Ishikawa (cell line): ENCODE measurements around the gene PCDH9.

Experiments used
- CEBPB ChIP-seq: IDR thresholded peaks from 2 replicates; pipeline ENCODE4 v1.6.1; 2012
- CREB1 ChIP-seq: IDR thresholded peaks from 2 replicates; pipeline ENCODE4 v1.6.1; 2012; ENCODE audit warnings: low read depth
- EGR1 ChIP-seq: IDR thresholded peaks from 2 replicates; pipeline ENCODE4 v1.6.1; 2012
- EP300 ChIP-seq: IDR thresholded peaks from 2 replicates; pipeline ENCODE4 v1.6.1; 2012; ENCODE audit warnings: borderline replicate concordance
- FOXM1 ChIP-seq: IDR thresholded peaks from 2 replicates; pipeline ENCODE4 v1.6.1; 2012; ENCODE audit warnings: low read depth, borderline replicate concordance
- MAX ChIP-seq: IDR thresholded peaks from 2 replicates; pipeline ENCODE4 v1.6.1; 2012
- NFIC ChIP-seq: IDR thresholded peaks from 2 replicates; pipeline ENCODE4 v1.6.1; 2012
- RAD21 ChIP-seq: IDR thresholded peaks from 2 replicates; pipeline ENCODE4 v1.6.1; 2012; ENCODE audit warnings: low read depth
- REST ChIP-seq: IDR thresholded peaks from 2 replicates; pipeline ENCODE4 v1.6.1; 2012; ENCODE audit warnings: low read depth, mild to moderate bottlenecking
- TAF1 ChIP-seq: IDR thresholded peaks from 2 replicates; pipeline ENCODE4 v1.6.1; 2012; ENCODE audit warnings: low read depth, mild to moderate bottlenecking
- TCF12 ChIP-seq: IDR thresholded peaks from 2 replicates; pipeline ENCODE4 v1.6.1; 2012; ENCODE audit warnings: low read depth
- TEAD4 ChIP-seq: IDR thresholded peaks from 2 replicates; pipeline ENCODE4 v1.6.1; 2012
- USF1 ChIP-seq: IDR thresholded peaks from 2 replicates; pipeline ENCODE4 v1.6.1; 2012
- YY1 ChIP-seq: IDR thresholded peaks from 2 replicates; pipeline ENCODE4 v1.6.1; 2012; ENCODE audit warnings: low read depth
- ZBTB7A ChIP-seq: IDR thresholded peaks from 2 replicates; pipeline ENCODE4 v1.6.1; 2012; ENCODE audit warnings: low read depth

PCDH9 gene

GRCh38 chr13:66477816-66478215 lies 752.3 kb downstream of the PCDH9 start:
- no peak for TF ChIP-seq TEAD4
- TF ChIP-seq EP300: no peak
- TF ChIP-seq TCF12: no peak
- no peak for TF ChIP-seq RAD21
- no peak for TF ChIP-seq FOXM1
- no peak for TF ChIP-seq USF1

- no peak for TF ChIP-seq RAD21
- TF ChIP-seq YY1: no peak
- no peak for TF ChIP-seq CREB1
- no peak for TF ChIP-seq NFIC
- TF ChIP-seq EP300: no peak
- no peak for TF ChIP-seq REST
- TF ChIP-seq ZBTB7A: no peak
- TF ChIP-seq USF1: no peak
- no peak for TF ChIP-seq EGR1
- no peak for TF ChIP-seq TCF12
- no peak for TF ChIP-seq FOXM1
- TF ChIP-seq MAX: no peak
- no peak for TF ChIP-seq TAF1
These were observed 755.1 kb downstream of the PCDH9 start for GRCh38 chr13:66475061-66475460.

- TF ChIP-seq FOXM1 (no peak), YY1 (no peak), CEBPB (no peak), TEAD4 (no peak), MAX (no peak), EGR1 (no peak), TCF12 (no peak), RAD21 (no peak), NFIC (no peak), REST (no peak), USF1 (no peak), TAF1 (no peak), ZBTB7A (no peak), CREB1 (no peak), EP300 (no peak)
These were observed 760.4 kb downstream of the PCDH9 start for GRCh38 chr13:66469745-66470144.

GRCh38 chr13:66468656-66469055 lies 761.5 kb downstream of the PCDH9 start:
- TF ChIP-seq MAX: no peak
- no peak for TF ChIP-seq ZBTB7A
- TF ChIP-seq USF1: no peak

GRCh38 chr13:66462187-66462586 lies 767.9 kb downstream of the PCDH9 start:
- TF ChIP-seq REST (no peak), CEBPB (no peak), CREB1 (no peak), RAD21 (no peak), NFIC (no peak), EP300 (no peak), EGR1 (no peak), USF1 (no peak)
